Adrenal gland (tissue), 12 donors: ENCODE data around the gene PTP4A1. TPM values are rescaled to one million over a fixed set of nuclear protein-coding genes. Genes with fewer than 3 reads are reported as not detected.

ENCODE experiments used
- DNase-seq, 7 donors: peaks; one replicate each; pipeline ENCODE4 v3.0.0-alpha.2; 2019 to 2020
- H3K27ac ChIP-seq, 5 donors: fragments of 200-600 bp; sonication (generic) in 4 of 5; 1 replicate in 3 of 5; 2 replicates in 2 of 5; pipeline versions ENCODE4 v1.5.1 to v1.8.0; 2016 to 2020; ENCODE audit warnings: mild to moderate bottlenecking in 1 of 5
- H3K27me3 ChIP-seq: fragments of 200-600 bp; 2 replicates; pipeline ENCODE4 v1.8.0; 2021
- H3K36me3 ChIP-seq, 2 donors: fragments of 200-600 bp; replicated peaks in 1 of 2; 1 replicate in 1 of 2; 2 replicates in 1 of 2; pipeline versions ENCODE4 v1.5.1 to v1.8.0; 2018 to 2022
- H3K4me1 ChIP-seq, 2 donors: fragments of 200-600 bp; replicated peaks in 1 of 2; 1 replicate in 1 of 2; 2 replicates in 1 of 2; pipeline versions ENCODE4 v1.5.1 to v1.8.0; 2018 to 2021
- H3K4me3 ChIP-seq, 4 donors: fragments of 200-600 bp; sonication (generic) in 3 of 4; one replicate each; pipeline ENCODE4 v1.5.1; 2016 to 2018
- H3K9me3 ChIP-seq, 3 donors: fragments of 200-600 bp; sonication (generic) in 1 of 3; replicated peaks in 1 of 3; 1 replicate in 2 of 3; 2 replicates in 1 of 3; pipeline versions ENCODE4 v1.5.1 to v1.8.0; 2016 to 2021
- CTCF ChIP-seq, 6 experiments: fragments of 450-650 bp in 4 of 6; fragments of 200-600 bp in 2 of 6; sonication (generic) in 1 of 6; IDR thresholded peaks; 1 replicate in 5 of 6; 2 replicates in 1 of 6; pipeline versions ENCODE4 v1.5.1 to v1.8.0; 2016 to 2021; ENCODE audit warnings: antibody characterized with exemption in 6 of 6, mild to moderate bottlenecking in 2 of 6, moderate library complexity in 1 of 6
- POLR2A ChIP-seq, 2 donors: fragments of 450-650 bp; IDR thresholded peaks; one replicate each; pipeline ENCODE4 v1.6.1; 2017; ENCODE audit warnings: antibody characterized with exemption in 2 of 2, mild to moderate bottlenecking in 2 of 2, moderate library complexity in 1 of 2
- WGBS, 4 donors: extraction: QIAGEN DNeasy Blood & Tissue Kit in 2 of 4; methylation state at CpG; one replicate each; pipeline versions ENCODE4 v1.1.5 to v1.1.7; 2013 to 2017; 5-methylcytosine and 5-hydroxymethylcytosine counted together
- intact Hi-C, 2 donors: fragments of 100-400 bp; cut with DNase I; formaldehyde crosslinking; loops; one replicate each; pipeline versions ENCODE4 v1.14.1 to v1.15.0; 2022 to 2023
- polyA plus RNA-seq, 3 donors: library from polyadenylated mRNA; stranded (reverse); fragments of 200-250 nt in 2 of 3; fragments of 350-450 nt in 1 of 3; fragmentation: Illumina TruSeq in 1 of 3; extraction: RNeasy Lipid Tissue Mini Kit (QIAGEN cat#74804) in 1 of 3; gene quantifications; one replicate each; pipeline ENCODE4 v1.2.3, GENCODE V29; 2013 to 2014
- total RNA-seq, 9 donors: library from RNA; depleted of rRNA in 4 of 9; stranded (reverse); fragments of >200 nt in 4 of 9; fragments of 120-200 nt in 1 of 9; fragmentation: NEBNext Ultra II Directional in 1 of 9; extraction: Animal tissue kit (Norgen Biotek cat#: 25700) in 1 of 9; gene quantifications; one replicate each; pipeline versions ENCODE4 v1.1.0 to v1.2.4, GENCODE V29; 2013 to 2023
- donor health status: healthy with polysubstance abuse.
- donor health status: Bipolar disorder and iron deficiency.
- donor health status: DM: yes; HTN: yes; CAD: no.
- donor health status: DM: no; HTN: no; CAD: no.
- donor health status: DM: no; HTN: no; CAD: no.
- donor health status: DM: yes; HTN: yes; CAD: no.

Gene PTP4A1
- total and polyA plus RNA-seq, 12 donors = 5.7 to 194 (median 59.7) TPM

DNA sequence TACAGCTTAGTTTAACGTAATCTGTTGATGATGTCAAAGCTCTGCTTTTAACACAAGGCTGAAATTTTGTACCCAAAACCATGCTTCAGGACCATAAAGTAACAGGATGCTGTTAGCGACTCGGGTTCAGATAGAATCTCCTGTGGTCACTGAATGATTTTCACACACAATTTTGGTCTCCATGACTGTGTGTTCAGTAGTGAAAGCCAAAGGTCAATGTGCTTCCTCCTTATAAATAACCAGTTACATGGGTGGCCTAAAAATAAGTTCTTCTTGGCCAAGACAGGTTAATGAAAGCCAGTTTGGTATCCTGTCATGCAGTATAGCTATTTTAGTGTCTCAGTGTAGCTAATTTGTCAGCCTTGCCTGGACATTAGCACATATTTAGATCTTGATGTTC is 19.1 kb upstream of the PTP4A1 start:
- no peaks in the 10 kb centered on the region for H3K4me1 ChIP-seq
- no peak overlapping the region for H3K27ac ChIP-seq
- H3K9me3 ChIP-seq = no peaks in the 10 kb centered on the region
- H3K4me3 ChIP-seq = no peak overlapping the region
- 78 to 88% (median 85%) methylated on average over 3 of the region's 3 CpGs for WGBS, 4 donors
- no peak for DNase-seq
- H3K36me3 ChIP-seq = no peaks in the 10 kb centered on the region
- intact Hi-C loops = no loop called here
- no peaks in the 10 kb centered on the region for H3K27me3 ChIP-seq
- TF ChIP-seq CTCF (IDR thresholded peaks at IDR 0.05) = no peak
- no peak for TF ChIP-seq POLR2A (IDR thresholded peaks at IDR 0.05)

DNA sequence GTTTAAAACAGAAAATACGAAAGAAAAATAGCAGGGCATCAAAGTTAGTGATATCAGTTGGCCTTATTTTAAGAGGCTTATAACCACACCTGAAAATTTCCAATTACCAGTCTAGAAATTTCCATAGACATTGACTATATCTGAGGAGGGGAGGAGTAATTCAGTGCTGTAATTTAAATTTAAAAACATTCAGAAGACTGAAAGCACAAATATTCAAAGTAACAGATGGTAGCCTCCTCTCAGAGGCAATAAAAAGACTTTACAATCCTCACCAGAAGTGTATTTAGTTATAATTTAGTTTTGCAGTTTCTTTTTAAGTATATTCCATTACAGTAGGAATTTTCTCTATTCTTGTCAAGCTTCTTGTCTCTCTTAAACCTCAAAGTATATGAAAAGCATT is 18.4 kb upstream of the PTP4A1 start:
- TF ChIP-seq POLR2A (IDR thresholded peaks at IDR 0.05) = no peak
- no peak for TF ChIP-seq CTCF (IDR thresholded peaks at IDR 0.05)
- 70 to 87% (median 80%) methylated on average over 1 of the region's 1 CpG for WGBS, 4 donors
- H3K4me1 ChIP-seq = no peaks in the 10 kb centered on the region
- H3K27ac ChIP-seq = no peak overlapping the region
- H3K27me3 ChIP-seq = no peaks in the 10 kb centered on the region
- no peaks in the 10 kb centered on the region for H3K36me3 ChIP-seq
- no peaks in the 10 kb centered on the region for H3K9me3 ChIP-seq
- no peak overlapping the region for H3K4me3 ChIP-seq
- no peak for DNase-seq
- intact Hi-C loops = no loop called here

DNA sequence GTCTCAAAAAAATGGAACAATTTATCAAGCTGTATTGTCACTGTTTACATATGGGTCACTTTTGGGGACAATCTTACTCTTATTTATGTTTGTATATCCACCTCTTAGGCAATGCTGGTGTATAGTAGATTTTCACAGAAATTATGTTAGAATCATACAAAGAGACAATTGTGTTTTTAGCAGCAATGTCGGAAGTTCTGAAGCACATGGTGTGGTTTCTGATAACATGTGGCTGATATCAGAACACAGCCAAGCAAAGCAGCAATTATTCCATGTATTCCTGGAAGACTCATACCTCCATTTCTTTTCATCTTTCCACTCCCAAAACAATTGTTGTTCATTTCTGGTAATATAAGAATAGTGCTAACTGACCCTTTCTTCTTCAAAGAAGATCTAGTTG is 17.5 kb upstream of the PTP4A1 start:
- WGBS, 4 donors = 86 to 94% (median 89%) methylated on average over 1 of the region's 1 CpG
- H3K27ac ChIP-seq = no peak overlapping the region
- no peaks in the 10 kb centered on the region for H3K9me3 ChIP-seq
- no peaks in the 10 kb centered on the region for H3K36me3 ChIP-seq
- intact Hi-C loops = no loop called here
- no peak for DNase-seq
- no peak overlapping the region for H3K4me3 ChIP-seq
- TF ChIP-seq CTCF (IDR thresholded peaks at IDR 0.05) (no peak), POLR2A (IDR thresholded peaks at IDR 0.05) (no peak)
- H3K27me3 ChIP-seq = no peaks in the 10 kb centered on the region
- H3K4me1 ChIP-seq = no peaks in the 10 kb centered on the region

- Histone ChIP-seq H3K9me3 (no peaks in the 10 kb centered on the region), H3K4me1 (no peaks in the 10 kb centered on the region), H3K27me3 (no peaks in the 10 kb centered on the region), H3K27ac (no peak overlapping the region), H3K36me3 (no peaks in the 10 kb centered on the region), H3K4me3 (no peak overlapping the region)
- TF ChIP-seq CTCF (IDR thresholded peaks at IDR 0.05) = no peak
- TF ChIP-seq POLR2A (IDR thresholded peaks at IDR 0.05) = no peak
- DNase-seq = no peak
- WGBS, 4 donors = 79 to 91% (median 84%) methylated on average over 4 of the region's 4 CpGs
- intact Hi-C loops = no loop called here
These were observed 15.9 kb upstream of the PTP4A1 start for GRCh38 chr6:63556369-63556768.
